LNCAP (cell line): ENCODE results near the gene CCNI2.

Experiments
- CTCF ChIP-seq: fragments of 450-650 bp; IDR thresholded peaks from 2 replicates; pipeline ENCODE4 v1.5.1; 2017; ENCODE audit warnings: mild to moderate bottlenecking

Gene CCNI2

GRCh38 chr5:132744659-132745058 is 2.6 kb upstream of the CCNI2 start:
- no peak for TF ChIP-seq CTCF

- no peak for TF ChIP-seq CTCF
These were observed 653 bp upstream of the CCNI2 start for GRCh38 chr5:132746592-132746953.

GRCh38 chr5:132747616-132748440 is 602 bp downstream of the CCNI2 start:
- no peak for TF ChIP-seq CTCF

- no peak for TF ChIP-seq CTCF
These were observed 1.3 kb downstream of the CCNI2 start for GRCh38 chr5:132748522-132749000.

GRCh38 chr5:132749506-132749905 is 2.3 kb downstream of the CCNI2 start:
- no peak for TF ChIP-seq CTCF

GRCh38 chr5:132750471-132751230 is 3.4 kb downstream of the CCNI2 start:
- TF ChIP-seq CTCF: no peak

GRCh38 chr5:132751444-132751843 is 4.2 kb downstream of the CCNI2 start:
- no peak for TF ChIP-seq CTCF
